Karpas-422 (cell line): ENCODE measurements around the gene MYOF. TPM values are rescaled to one million over a fixed set of nuclear protein-coding genes. Genes with fewer than 3 reads are reported as not detected.

Experiments used
- DNase-seq: peaks from one replicate; pipeline ENCODE4 v3.0.0-alpha.2; 2015
- H2AFZ ChIP-seq: fragments of 200-600 bp; sonication (generic); 2 replicates; pipeline ENCODE4 v1.6.1; 2014; ENCODE audit warnings: antibody characterized with exemption, low read length, mixed read lengths
- H3K27ac ChIP-seq: fragments of 200-600 bp; sonication (generic); 2 replicates; pipeline ENCODE4 v1.5.1; 2014; ENCODE audit warnings: mild to moderate bottlenecking, low read length, moderate library complexity
- H3K27me3 ChIP-seq: fragments of 200-600 bp; sonication (generic); 2 replicates; pipeline ENCODE4 v1.6.1; 2014; ENCODE audit warnings: low read length, mixed read lengths
- H3K36me3 ChIP-seq: fragments of 200-600 bp; sonication (generic); 2 replicates; pipeline ENCODE4 v1.6.1; 2014; ENCODE audit warnings: low read length, mixed read lengths; ENCODE audit not compliant: insufficient read depth
- H3K4me1 ChIP-seq: fragments of 200-600 bp; sonication (generic); 2 replicates; pipeline ENCODE4 v1.6.1; 2014; ENCODE audit warnings: mild to moderate bottlenecking, low read length, mixed read lengths
- H3K4me2 ChIP-seq: fragments of 200-600 bp; sonication (generic); 2 replicates; pipeline ENCODE4 v1.6.1; 2014; ENCODE audit warnings: low read length, low read depth, mild to moderate bottlenecking; ENCODE audit not compliant: poor library complexity, severe bottlenecking
- H3K4me3 ChIP-seq: fragments of 200-600 bp; sonication (generic); 2 replicates; pipeline ENCODE4 v1.5.1; 2014; ENCODE audit warnings: mild to moderate bottlenecking, antibody characterized with exemption, low read length, mixed read lengths
- H3K79me2 ChIP-seq: fragments of 200-600 bp; sonication (generic); 2 replicates; pipeline ENCODE4 v1.6.1; 2014; ENCODE audit warnings: mild to moderate bottlenecking, low read length, mixed read lengths
- H3K9ac ChIP-seq: fragments of 200-600 bp; sonication (generic); 2 replicates; pipeline ENCODE4 v1.6.0; 2014; ENCODE audit warnings: low read length
- H3K9me2 ChIP-seq: fragments of 200-600 bp; sonication (generic), shearing (Covaris generic); replicated peaks from 2 replicates; pipeline ENCODE4 v1.6.0; 2014; ENCODE audit warnings: mild to moderate bottlenecking, low read length, moderate library complexity; ENCODE audit not compliant: insufficient read depth
- H3K9me3 ChIP-seq: fragments of 300-700, 200-600 bp; sonication (generic); 2 replicates; pipeline ENCODE4 v1.6.1; 2014; ENCODE audit warnings: low read length, mixed read lengths
- H4K20me1 ChIP-seq: fragments of 200-600 bp; sonication (generic); 2 replicates; pipeline ENCODE4 v1.6.1; 2014; ENCODE audit warnings: mild to moderate bottlenecking, antibody characterized with exemption, low read length, low read depth; ENCODE audit not compliant: insufficient read depth
- total RNA-seq: library from RNA; depleted of rRNA; stranded (reverse); fragments of >200 nt; shearing (Covaris generic); gene quantifications from 2 replicates; pipeline ENCODE4 v1.2.3, GENCODE V29; 2014; ENCODE audit warnings: low replicate concordance

Gene MYOF
- total RNA-seq, 1 experiment from 2014 or later: 9.2 TPM

DNA sequence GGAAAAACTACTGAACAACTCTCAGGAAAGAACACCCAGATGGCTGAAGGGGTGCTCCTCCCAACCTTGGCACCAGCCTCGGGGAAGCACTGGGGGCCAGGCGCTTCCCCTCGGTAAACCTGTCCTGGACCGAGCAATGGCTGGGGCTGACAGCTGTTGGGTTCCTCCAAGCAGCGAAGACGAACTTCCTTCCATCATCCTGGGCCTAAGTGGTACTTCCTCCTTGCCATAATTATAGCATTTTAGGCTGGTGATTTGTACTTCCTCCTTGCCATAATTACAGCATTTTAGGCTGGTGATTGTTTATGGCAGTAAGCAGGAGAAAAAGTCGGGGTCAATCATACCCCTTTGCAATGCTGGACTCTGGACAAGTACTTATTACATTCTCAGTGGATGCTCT lies 69.3 kb downstream of the MYOF start:
- Histone ChIP-seq H3K36me3 (no peaks in the 10 kb centered on the region), H3K79me2 (no peaks in the 10 kb centered on the region), H3K4me1 (peaks cover 13% of the 10 kb centered on the region), H3K4me2 (peak overlapping the region; percentile 17), H3K27me3 (no peaks in the 10 kb centered on the region), H3K9me3 (no peaks in the 10 kb centered on the region), H3K27ac (peak overlapping the region; percentile 63), H2AFZ (peak overlapping the region; percentile 69; the same call in 1 of the 2 replicates), H3K4me3 (no peak overlapping the region), H3K9ac (peak overlapping the region; percentile 27; the same call in 1 of the 2 replicates), H3K9me2 (no peaks in the 10 kb centered on the region), H4K20me1 (no peaks in the 10 kb centered on the region)
- peak; percentile 50 for DNase-seq

DNA sequence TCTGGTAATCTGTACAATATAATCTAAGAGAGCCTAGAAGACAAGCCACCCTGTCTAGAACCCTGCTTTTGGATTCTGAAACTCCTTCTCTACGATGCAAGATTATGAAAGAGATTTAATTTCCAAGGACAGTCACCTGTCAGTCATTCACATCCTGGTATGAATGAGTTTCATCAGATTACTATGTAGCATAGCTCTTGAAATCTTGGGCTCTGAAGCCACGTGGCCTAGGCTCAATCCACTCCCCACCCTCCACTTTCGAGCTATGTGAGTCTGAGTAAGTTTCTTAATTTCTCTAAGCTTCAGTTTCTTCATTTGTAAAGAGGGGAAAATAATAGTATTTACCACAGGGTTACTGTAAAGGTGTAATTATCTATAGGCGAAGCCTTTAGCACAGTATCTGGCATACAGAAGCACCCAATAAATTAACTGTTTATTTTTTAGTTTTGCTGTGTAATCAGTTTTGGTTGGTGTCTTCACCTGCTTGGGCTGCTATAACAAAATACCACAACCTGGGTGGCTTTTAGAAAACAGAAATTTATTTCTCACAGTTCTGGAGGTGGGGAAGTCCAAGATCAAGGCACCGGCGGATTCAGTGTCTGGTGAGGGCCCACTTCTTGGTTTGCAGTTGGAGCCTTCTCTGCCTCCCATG lies 71.3 kb downstream of the MYOF start:
- Histone ChIP-seq H3K9me3 (no peaks in the 10 kb centered on the region), H3K4me1 (peaks cover 13% of the 10 kb centered on the region), H2AFZ (no peak overlapping the region), H3K9me2 (no peaks in the 10 kb centered on the region), H3K27ac (no peak overlapping the region), H3K4me3 (no peak overlapping the region), H3K36me3 (no peaks in the 10 kb centered on the region), H3K9ac (no peak overlapping the region), H3K4me2 (no peak overlapping the region), H3K27me3 (no peaks in the 10 kb centered on the region), H4K20me1 (no peaks in the 10 kb centered on the region), H3K79me2 (no peaks in the 10 kb centered on the region)
- DNase-seq: no peak

DNA sequence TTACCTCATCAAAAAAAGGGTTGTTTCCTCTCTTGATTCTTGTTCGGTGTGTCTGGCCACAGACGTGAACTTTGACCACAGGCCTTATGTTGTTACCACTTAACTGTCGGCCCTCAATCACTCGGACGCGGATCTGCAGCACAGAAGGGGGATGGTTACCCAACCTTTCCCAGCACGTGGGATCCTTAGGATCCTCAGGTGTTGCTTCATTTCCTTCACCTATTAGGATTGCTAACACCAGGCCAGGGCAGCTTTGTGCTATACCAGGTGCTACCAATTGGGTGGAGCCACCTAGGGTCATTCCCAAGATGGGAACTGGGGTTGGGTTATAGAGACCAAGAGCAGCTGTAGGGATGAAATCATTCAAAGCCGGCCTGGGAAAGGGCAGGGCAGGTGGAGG lies 73.4 kb downstream of the MYOF start:
- no peak overlapping the region for H3K27ac ChIP-seq

DNA sequence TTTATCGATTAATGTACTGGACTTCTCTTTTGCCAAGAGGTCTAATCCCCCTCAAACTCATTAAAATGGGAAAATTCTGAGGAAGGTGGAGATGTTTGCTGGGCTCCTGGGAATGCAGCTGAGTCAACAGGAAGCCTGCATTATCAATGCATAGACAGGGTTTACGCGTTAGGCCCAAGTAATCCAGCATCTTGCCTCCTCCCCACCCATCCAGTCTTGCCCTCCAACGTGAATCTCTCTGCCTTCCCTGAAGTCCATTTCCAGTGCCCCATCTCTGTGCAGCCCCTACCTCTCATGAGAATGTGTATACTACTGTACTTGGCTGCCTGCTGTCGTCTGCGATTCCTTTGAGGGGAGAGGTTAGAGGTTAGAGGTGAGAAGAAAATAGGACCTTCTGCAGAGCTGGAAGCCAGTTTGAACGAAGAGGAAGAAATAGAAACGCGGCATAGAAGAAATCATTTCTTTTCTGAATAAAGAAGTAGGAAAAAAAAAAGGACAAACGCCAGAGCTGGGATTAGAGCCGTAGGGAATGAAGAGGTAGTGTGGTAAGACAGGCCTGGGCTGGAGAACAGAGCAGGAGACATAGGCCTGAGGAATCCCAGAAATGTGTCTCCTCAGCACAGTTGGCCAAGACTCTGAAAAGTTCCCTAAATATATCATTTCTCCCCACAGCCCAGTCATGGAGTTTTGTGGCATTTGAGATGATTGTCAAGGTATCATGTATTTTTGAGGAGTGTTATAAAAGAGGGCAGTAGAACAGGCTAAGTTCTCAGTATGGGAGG lies 75.6 kb downstream of the MYOF start:
- H4K20me1 ChIP-seq: no peaks in the 10 kb centered on the region
- H3K9ac ChIP-seq: no peak overlapping the region
- no peak overlapping the region for H2AFZ ChIP-seq
- H3K27ac ChIP-seq: no peak overlapping the region
- H3K36me3 ChIP-seq: no peaks in the 10 kb centered on the region
- no peaks in the 10 kb centered on the region for H3K27me3 ChIP-seq
- no peaks in the 10 kb centered on the region for H3K79me2 ChIP-seq
- DNase-seq: no peak
- H3K9me2 ChIP-seq: no peaks in the 10 kb centered on the region
- H3K4me3 ChIP-seq: no peak overlapping the region
- H3K4me2 ChIP-seq: no peak overlapping the region
- H3K9me3 ChIP-seq: no peaks in the 10 kb centered on the region
- H3K4me1 ChIP-seq: no peaks in the 10 kb centered on the region

More for the DNA sequence above, 73.4 kb downstream of the MYOF start:
- Histone ChIP-seq H4K20me1 (no peaks in the 10 kb centered on the region), H3K4me3 (no peak overlapping the region), H3K4me2 (no peak overlapping the region), H3K9me3 (no peaks in the 10 kb centered on the region), H2AFZ (no peak overlapping the region), H3K79me2 (no peaks in the 10 kb centered on the region), H3K36me3 (no peaks in the 10 kb centered on the region), H3K9me2 (no peaks in the 10 kb centered on the region), H3K27me3 (no peaks in the 10 kb centered on the region), H3K9ac (no peak overlapping the region), H3K4me1 (peaks cover 13% of the 10 kb centered on the region)
- no peak for DNase-seq

DNA sequence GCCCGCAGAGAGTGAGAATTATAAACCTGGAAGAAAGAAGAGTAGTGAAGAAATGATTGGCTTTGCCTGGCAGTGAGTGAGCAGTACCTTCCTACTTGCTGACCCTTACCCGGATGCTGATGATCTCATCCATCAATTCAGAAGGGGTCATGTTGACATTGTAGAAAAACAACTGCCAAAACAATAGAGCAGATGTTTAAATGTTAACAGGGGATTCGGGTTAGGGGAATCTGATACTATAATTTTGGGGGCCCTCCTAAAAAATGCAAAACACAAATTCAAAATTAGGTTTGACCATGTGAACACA lies 78.1 kb downstream of the MYOF start:
- H3K9me2 ChIP-seq: no peaks in the 10 kb centered on the region
- H3K9me3 ChIP-seq: no peaks in the 10 kb centered on the region

DNA sequence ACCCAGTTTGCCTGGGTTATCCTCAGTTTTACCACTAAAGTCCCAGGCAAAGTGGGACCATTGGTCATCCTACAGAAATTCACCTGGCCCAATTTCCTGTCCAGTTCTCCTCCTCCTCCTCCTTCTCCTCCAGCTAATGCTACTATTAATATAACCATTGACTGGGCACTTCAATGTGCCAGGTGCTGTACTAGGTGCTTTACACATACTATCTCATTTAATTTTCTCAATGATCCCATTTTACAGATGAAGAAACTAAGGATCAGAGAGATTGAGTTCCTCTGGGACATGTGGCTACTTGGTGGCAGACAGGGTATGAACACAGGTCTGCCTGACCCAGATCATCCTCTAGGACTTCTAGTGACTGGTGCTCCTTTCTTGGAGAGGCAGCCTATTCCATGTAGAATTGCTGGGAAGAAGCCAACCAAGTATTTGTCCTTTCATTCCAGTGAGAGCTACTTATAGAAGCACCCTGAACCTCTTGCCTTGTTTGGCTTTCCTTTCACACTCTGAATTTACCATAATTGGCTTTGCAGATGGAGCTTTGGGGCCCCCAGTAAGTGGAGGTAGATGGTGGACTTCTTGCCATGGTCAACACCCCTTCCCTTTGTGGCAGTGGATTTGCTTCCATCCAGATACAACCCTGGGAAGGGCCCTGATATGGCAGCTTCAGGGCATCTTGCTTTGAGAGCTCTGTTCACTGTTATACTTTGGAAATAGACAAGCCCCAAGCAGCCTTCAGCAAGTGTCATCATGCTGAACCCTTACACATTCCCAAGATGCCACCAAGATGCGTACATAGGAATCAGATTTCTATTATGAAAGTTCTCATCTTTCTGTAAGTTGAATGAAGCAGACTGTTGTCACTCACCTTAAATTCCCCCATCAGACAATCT lies 78.7 kb downstream of the MYOF start:
- Histone ChIP-seq H3K4me1 (no peaks in the 10 kb centered on the region), H3K9ac (no peak overlapping the region), H3K9me2 (no peaks in the 10 kb centered on the region), H3K27ac (no peak overlapping the region), H3K4me2 (no peak overlapping the region), H3K79me2 (no peaks in the 10 kb centered on the region), H3K36me3 (no peaks in the 10 kb centered on the region), H3K4me3 (no peak overlapping the region), H3K9me3 (no peaks in the 10 kb centered on the region), H2AFZ (no peak overlapping the region), H4K20me1 (no peaks in the 10 kb centered on the region), H3K27me3 (no peaks in the 10 kb centered on the region)
- no peak for DNase-seq

More for the DNA sequence above, 78.1 kb downstream of the MYOF start:
- Histone ChIP-seq H3K27me3 (no peaks in the 10 kb centered on the region), H3K4me3 (no peak overlapping the region), H3K27ac (no peak overlapping the region), H3K4me2 (no peak overlapping the region), H3K36me3 (no peaks in the 10 kb centered on the region), H3K4me1 (no peaks in the 10 kb centered on the region), H2AFZ (no peak overlapping the region), H4K20me1 (no peaks in the 10 kb centered on the region), H3K9ac (no peak overlapping the region), H3K79me2 (no peaks in the 10 kb centered on the region)
- no peak for DNase-seq

GRCh38 chr10:93402192-93402591 lies 79.9 kb downstream of the MYOF start:
- Histone ChIP-seq H3K9me2 (no peaks in the 10 kb centered on the region), H3K4me2 (no peak overlapping the region), H3K27me3 (no peaks in the 10 kb centered on the region), H4K20me1 (no peaks in the 10 kb centered on the region), H3K9me3 (no peaks in the 10 kb centered on the region), H2AFZ (no peak overlapping the region), H3K4me1 (no peaks in the 10 kb centered on the region), H3K9ac (no peak overlapping the region), H3K4me3 (no peak overlapping the region), H3K36me3 (no peaks in the 10 kb centered on the region), H3K79me2 (no peaks in the 10 kb centered on the region), H3K27ac (no peak overlapping the region)
- DNase-seq: no peak

DNA sequence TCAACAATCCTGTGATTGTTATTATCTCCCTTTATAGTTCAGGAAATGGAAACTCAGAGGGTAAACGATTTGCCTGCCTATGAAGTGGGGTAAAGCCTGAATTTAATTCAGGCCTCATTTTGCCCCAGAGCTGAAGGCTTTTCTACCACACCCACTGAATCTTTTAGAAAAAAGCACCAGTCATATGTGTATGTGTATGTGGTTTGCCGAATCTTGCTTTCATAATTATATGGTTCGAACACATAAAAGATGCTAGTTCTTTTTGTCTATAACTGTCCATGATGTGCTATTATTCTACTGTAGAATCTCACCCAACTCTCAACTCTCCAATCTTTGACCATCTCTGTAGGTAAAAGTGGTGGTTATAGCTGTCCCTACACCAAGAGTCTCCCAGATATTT lies 83.6 kb downstream of the MYOF start:
- Histone ChIP-seq H3K79me2 (no peaks in the 10 kb centered on the region), H3K4me1 (no peaks in the 10 kb centered on the region; the same call in 1 of the 2 replicates), H2AFZ (no peak overlapping the region), H4K20me1 (no peaks in the 10 kb centered on the region), H3K4me2 (no peak overlapping the region), H3K27ac (no peak overlapping the region), H3K9ac (no peak overlapping the region), H3K27me3 (no peaks in the 10 kb centered on the region), H3K4me3 (no peak overlapping the region), H3K9me3 (no peaks in the 10 kb centered on the region), H3K9me2 (no peaks in the 10 kb centered on the region), H3K36me3 (no peaks in the 10 kb centered on the region)
- no peak for DNase-seq
